Measurements from ENCODE around the gene ZNF343. TPM values are rescaled to one million over a fixed set of nuclear protein-coding genes. Genes with fewer than 3 reads are reported as not detected.

The ZNF343 gene
- total RNA-seq, 6 experiments from 2014 or later = 3.9 to 7.3 (median 6.0) TPM

DNA sequence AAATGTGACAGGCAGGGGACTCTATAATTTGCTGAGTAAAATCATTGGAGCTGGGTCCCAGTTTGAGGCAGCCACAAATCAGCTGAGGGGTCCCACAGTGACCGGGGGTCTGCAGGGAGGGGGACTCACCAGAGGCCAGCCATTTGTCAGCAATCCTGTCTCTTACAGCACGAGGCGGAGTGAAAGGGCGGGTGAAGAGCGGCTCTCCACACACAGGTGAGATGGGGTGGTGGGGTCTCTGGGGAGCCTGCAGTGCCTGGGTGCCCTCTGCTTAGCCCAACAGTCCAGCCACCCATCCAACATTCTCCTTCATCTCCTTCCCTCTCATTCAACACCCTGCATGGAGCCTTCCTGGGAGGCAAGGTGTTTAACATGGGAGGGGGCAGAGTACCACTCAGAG is 28.4 kb upstream of the ZNF343 start:
- Histone ChIP-seq H3K27ac (no peak overlapping the region), H3K4me1 (no peaks in the 10 kb centered on the region), H3K36me3 (no peaks in the 10 kb centered on the region), H3K9me3 (no peaks in the 10 kb centered on the region), H3K4me3 (no peak overlapping the region), H3K27me3 (no peaks in the 10 kb centered on the region)
- intact Hi-C loops (cut with DNase I) = loop anchor here in 1 of 2 donors (10.0 kb wide), 1 partner anchor 108 kb away; no protein-coding TSS in a partner anchor
- DNase-seq = no peak
- ATAC-seq = no peak
- no CpG with 5 or more reads among the region's 5 CpGs for WGBS (ENCODE audit: insufficient coverage, low coverage, low lambda C conversion rate, missing lambda C conversion rate)
- TF ChIP-seq, protein P1, sequence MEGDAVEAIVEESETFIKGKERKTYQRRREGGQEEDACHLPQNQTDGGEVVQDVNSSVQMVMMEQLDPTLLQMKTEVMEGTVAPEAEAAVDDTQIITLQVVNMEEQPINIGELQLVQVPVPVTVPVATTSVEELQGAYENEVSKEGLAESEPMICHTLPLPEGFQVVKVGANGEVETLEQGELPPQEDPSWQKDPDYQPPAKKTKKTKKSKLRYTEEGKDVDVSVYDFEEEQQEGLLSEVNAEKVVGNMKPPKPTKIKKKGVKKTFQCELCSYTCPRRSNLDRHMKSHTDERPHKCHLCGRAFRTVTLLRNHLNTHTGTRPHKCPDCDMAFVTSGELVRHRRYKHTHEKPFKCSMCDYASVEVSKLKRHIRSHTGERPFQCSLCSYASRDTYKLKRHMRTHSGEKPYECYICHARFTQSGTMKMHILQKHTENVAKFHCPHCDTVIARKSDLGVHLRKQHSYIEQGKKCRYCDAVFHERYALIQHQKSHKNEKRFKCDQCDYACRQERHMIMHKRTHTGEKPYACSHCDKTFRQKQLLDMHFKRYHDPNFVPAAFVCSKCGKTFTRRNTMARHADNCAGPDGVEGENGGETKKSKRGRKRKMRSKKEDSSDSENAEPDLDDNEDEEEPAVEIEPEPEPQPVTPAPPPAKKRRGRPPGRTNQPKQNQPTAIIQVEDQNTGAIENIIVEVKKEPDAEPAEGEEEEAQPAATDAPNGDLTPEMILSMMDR (IDR thresholded peaks at IDR 0.05) = no peak
- TF ChIP-seq POLR2A (IDR thresholded peaks at IDR 0.05) = no peak

DNA sequence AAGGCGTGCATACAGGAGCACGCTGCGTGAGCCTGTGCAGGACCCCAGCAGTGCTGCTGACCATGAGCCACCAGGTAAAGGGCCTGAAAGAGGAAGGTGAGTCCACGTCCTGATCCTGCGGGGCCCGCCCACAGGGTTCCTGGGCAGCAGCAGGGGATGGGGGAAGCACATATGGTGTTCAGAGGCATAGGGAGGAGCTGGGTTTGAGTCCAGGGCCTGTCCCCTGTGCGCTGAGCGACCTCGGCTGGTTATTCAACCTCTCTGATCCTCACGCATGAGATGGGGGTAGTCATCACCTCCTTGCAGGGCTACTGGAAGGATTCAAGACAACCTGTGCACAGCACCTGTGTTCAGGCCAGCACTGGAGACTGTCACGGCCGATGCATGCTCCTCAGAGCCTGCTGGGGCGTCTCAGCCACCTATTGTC is 27.9 kb upstream of the ZNF343 start, which contains the start of gene TMC2:
TMC2 (plus strand) TSS at position 14 of the 427 bp plus-strand sequence; CDS start at position 63, 49 bp downstream.
- H3K4me3 ChIP-seq = no peak within 1 kb of the TSS
- intact Hi-C loops (cut with DNase I) = loop anchor here in 1 of 2 donors (10.0 kb wide), 1 partner anchor 108 kb away; no protein-coding TSS in a partner anchor
- H3K4me1 ChIP-seq = no peaks in the 10 kb centered on the region
- no peak for TF ChIP-seq POLR2A (IDR thresholded peaks at IDR 0.05)
- TF ChIP-seq, protein P1 (IDR thresholded peaks at IDR 0.05) = no peak
- no peaks in the 10 kb centered on the region for H3K9me3 ChIP-seq
- H3K27ac ChIP-seq = no peak within 1 kb of the TSS
- WGBS (ENCODE audit: insufficient coverage, low coverage, low lambda C conversion rate, missing lambda C conversion rate) = 50% methylated on average over 4 of the region's 13 CpGs
- DNase-seq (no peak), ATAC-seq (no peak)
- no peaks in the 10 kb centered on the region for H3K36me3 ChIP-seq
- no peaks in the 10 kb centered on the region for H3K27me3 ChIP-seq

DNA sequence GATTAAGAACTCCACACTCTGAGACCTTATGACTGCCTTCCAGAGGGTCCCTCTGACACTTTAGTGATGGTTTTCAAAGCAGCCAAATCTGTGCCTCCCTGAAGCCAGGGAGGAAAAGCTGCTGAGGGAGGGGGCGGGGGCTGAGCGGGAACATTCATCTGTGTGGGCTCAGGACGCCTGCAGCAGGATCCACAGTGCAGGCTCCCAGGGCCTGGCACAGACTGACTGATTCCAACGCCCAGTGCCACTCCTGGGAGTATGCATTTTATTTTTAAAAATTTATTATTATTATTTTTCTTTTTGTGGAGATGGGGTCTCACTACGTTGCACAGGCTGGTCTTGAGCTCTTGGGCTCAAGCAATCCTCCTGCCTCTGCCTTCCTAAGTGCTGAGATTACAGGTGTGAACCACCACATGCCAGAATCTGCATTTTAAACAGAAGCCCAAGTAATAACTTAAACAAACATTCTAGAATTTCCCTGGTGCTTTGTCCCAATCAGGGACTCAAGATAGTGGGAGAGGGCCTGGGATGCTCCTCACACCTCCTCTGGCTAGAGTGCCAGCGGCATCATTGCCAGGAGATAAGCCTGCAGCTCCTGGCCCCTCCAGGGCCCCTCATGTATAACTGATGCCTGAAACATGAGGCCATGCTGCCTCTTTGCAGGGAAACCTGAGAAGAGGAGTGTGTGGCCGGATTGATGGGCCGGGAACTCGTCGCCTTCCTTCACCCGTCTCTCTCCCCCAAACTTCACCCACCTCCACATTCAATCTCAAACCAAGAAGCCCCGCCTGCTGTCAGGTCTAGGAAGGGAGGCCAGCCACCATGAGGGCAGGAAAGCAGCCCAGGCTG is 27.2 kb upstream of the ZNF343 start:
- Histone ChIP-seq H3K9me3 (no peaks in the 10 kb centered on the region), H3K27ac (no peak overlapping the region), H3K36me3 (no peaks in the 10 kb centered on the region), H3K4me1 (no peaks in the 10 kb centered on the region), H3K27me3 (no peaks in the 10 kb centered on the region), H3K4me3 (no peak overlapping the region)
- ATAC-seq (no peak), DNase-seq (no peak)
- WGBS (ENCODE audit: insufficient coverage, low coverage, low lambda C conversion rate, missing lambda C conversion rate) = 48% methylated on average over 7 of the region's 12 CpGs
- TF ChIP-seq, protein P1 (IDR thresholded peaks at IDR 0.05) = no peak
- no peak for TF ChIP-seq POLR2A (IDR thresholded peaks at IDR 0.05)
- intact Hi-C loops (cut with DNase I) = loop anchor here in 1 of 2 donors (10.0 kb wide), 1 partner anchor 109 kb away; no protein-coding TSS in a partner anchor

DNA sequence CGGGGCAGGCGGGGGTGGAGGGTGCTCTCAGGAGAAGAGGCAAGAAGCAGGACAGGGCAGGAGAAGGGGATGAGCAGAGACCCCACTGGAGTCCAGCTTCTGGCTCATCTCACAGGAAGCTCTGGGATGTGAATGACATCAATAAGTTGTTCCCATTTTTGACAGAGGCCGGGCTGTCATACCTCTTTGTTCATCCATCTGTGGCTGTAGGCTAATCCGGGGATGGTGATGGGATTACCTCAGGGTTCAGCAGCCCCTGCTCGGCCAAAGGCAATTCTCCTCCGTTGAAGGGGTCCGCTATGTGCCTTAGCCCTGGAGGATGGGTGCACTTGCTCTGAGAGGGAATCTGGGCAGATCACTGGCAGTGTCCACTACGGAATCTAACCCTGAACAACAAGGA is 24.4 kb upstream of the ZNF343 start:
- H3K4me3 ChIP-seq = no peak overlapping the region
- TF ChIP-seq POLR2A (IDR thresholded peaks at IDR 0.05) = no peak
- TF ChIP-seq, protein P1 (IDR thresholded peaks at IDR 0.05) = no peak
- no peak for ATAC-seq
- no peaks in the 10 kb centered on the region for H3K27me3 ChIP-seq
- intact Hi-C loops (cut with DNase I) = loop anchor here in 1 of 2 donors (10.0 kb wide), 1 partner anchor 112 kb away; no protein-coding TSS in a partner anchor
- H3K36me3 ChIP-seq = no peaks in the 10 kb centered on the region
- H3K27ac ChIP-seq = no peak overlapping the region
- no CpG with 5 or more reads among the region's 8 CpGs for WGBS (ENCODE audit: insufficient coverage, low coverage, low lambda C conversion rate, missing lambda C conversion rate)
- no peaks in the 10 kb centered on the region for H3K9me3 ChIP-seq
- H3K4me1 ChIP-seq = no peaks in the 10 kb centered on the region
- DNase-seq = no peak
